Activated T-cell treated with anti-CD3 and anti-CD28 coated beads for 24 hours (primary cell): ENCODE measurements around the gene GRAMD4.
"Not testable (repeated sequence)": the region's sequence is repeated elsewhere in the genome, so short reads cannot be mapped to it uniquely, and the experiment has no call there.

Experiments used
- DNase-seq: peaks from one replicate; pipeline ENCODE4 v3.0.0-alpha.2; 2020; ENCODE audit warnings: low read depth

Gene GRAMD4

DNA sequence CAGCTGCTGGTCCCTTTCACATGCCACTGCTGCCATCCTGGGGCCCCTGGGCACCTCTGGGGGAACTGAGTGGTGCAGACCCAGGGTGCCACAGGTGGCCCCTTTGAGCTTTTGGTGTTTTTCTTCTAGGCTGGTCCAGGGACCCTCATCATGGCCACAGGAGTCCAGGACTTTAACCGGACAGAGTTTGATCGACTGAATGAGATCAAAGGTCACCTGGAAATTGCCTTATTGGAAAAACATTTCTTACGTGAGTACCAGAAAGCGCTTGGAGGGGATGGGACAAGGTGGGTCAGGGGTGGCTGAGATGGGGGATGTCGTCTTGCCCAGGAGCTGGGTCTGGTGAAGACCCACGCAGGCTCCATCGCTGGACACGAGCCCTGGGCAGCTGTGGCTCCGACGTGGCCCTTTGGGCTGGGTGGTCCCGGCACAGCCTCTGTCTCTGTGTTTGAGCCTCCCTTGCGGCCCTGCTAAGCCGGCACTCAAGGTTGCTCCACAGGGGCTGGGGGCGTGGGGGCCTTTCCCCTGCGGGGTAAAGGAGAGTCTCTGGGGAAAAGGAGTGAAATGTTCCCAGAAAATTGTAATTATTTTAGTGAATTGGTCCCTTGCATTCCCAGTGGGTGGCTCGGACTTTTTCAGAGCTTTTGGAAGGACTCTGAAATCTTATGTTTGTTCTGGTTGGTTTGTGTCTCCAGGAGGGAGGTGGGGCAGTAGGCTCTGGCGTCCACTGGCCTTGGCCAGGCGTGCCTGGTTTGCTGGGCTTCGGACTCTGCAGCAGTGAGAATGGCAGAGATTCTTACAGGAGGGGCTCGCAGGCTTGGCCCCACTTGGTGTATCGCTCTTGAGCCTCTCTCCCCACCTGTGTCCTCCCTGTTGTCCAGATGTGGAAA lies 17.8 kb downstream of the GRAMD4 start:
- no peak for DNase-seq

GRCh38 chr22:46638601-46639431 lies 18.6 kb downstream of the GRAMD4 start:
- no peak for DNase-seq

DNA sequence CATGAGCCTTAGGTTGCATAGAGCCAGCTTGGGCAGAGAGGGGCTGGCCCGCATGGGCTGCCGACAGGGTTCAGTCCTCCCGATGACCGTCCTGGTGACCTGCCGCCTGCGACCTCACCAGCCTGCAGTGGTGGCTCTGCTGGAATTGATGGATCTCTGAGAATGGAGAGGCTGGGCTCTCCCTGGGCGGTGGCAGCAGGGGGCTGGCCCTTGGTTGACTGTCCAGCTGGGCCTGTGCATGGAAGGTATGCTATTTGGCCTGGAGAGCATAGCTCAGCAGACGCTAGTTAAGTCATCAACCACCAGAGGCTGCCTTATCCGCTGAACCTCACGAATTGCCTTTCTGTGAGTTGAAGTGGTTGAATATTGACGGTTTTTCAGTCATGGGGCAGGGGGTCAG lies 19.7 kb downstream of the GRAMD4 start:
- no peak for DNase-seq

GRCh38 chr22:46640293-46641055 lies 20.3 kb downstream of the GRAMD4 start:
- DNase-seq: no peak

- DNase-seq: no peak
Observed at GRCh38 chr22:46641811-46642266, 21.7 kb downstream of the GRAMD4 start.

DNA sequence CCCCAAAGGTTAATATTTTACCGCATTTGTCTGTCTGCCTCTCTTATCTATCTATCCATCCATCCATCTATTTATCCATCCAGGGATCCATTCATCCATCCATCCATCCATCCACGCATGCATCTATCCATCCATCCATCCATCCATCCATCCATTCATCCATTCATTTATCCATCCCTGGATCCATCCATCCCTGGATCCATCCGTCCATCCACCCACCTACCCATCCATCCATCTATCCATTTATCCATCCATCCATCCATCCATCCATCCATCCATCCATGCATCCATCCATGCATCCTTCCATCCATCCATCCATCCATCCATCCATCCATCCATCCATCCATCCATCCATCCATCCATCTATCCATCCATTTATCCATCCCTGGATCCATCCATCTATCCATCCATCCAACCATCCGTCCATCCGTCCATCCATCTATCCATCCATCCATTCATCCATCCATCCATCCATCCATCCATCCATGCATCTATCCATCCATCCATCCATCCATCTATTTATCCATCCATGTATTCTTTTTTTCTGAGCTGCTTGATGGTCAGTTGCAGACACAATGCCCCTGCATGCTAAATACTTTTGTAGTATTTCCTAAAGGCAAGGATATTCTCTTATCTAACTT lies 22.8 kb downstream of the GRAMD4 start:
- not testable (repeated sequence) for DNase-seq

- DNase-seq: no peak
Observed at GRCh38 chr22:46646531-46647215, 26.5 kb downstream of the GRAMD4 start.

- DNase-seq: not testable (repeated sequence)
Observed at GRCh38 chr22:46648225-46648820, 28.1 kb downstream of the GRAMD4 start.

GRCh38 chr22:46649141-46650077 lies 29.2 kb downstream of the GRAMD4 start:
- DNase-seq: no peak

DNA sequence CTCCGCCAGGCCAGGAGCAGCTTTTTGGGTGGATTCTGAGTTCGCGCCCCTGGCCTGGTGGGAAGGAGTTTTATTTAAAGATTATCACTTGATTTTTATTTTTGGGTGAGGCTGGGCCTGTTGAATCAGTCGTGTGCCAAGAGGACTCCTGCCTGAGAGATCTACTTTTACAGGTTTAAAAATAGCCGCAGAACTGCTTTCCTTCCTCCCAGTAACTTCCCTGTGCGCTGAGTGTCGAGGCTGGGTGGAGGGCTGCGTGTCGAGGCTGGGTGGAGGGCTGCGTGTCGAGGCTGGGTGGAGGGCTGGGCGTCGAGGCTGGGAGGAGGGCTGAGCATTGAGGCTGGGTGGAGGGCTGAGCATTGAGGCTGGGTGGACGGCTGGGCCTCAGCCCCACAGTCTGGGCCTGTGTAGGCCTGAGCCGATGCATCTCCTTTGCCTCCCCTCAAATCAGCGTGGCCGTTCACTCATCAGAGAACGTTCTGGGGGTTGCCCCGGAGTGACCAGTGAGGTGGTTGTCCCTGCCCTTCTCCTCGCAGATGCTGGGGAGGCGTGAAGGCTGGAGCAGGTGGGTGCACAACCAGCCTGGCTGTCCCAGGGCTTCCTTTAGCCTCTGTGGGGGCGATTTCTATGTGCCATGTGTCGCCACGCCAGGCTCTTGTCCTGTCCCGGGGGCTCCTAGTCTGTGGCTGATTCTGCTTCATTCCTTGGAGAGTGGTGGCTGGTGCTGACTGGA lies 30.1 kb downstream of the GRAMD4 start:
- DNase-seq: no peak

DNA sequence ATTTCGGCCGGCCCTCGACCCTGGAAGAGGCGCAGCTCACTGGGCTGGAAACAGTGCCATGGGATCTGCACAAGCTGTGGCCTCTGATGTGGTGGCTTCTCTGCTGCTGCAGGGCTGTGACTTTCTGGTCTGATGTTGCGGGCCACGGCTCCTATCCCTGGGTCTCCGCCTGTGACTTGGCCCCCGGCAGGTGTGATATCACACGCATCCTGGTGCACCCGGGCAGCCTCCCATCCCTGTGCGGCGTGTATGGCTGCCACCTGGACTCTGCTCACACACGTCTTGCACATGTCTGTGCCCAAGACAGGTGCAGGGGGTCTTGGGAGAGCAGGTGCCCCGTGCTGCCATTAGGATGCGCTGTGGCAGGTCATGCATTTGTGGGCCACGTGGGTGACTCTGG lies 31.1 kb downstream of the GRAMD4 start:
- no peak for DNase-seq

GRCh38 chr22:46652081-46652846 lies 32.1 kb downstream of the GRAMD4 start:
- no peak for DNase-seq

GRCh38 chr22:46652847-46653331 lies 32.7 kb downstream of the GRAMD4 start:
- no peak for DNase-seq

GRCh38 chr22:46653596-46653995 lies 33.4 kb downstream of the GRAMD4 start:
- DNase-seq: no peak

- no peak for DNase-seq
Observed at GRCh38 chr22:46654426-46654825, 34.2 kb downstream of the GRAMD4 start.

GRCh38 chr22:46654927-46655595 lies 34.9 kb downstream of the GRAMD4 start:
- DNase-seq: no peak

GRCh38 chr22:46655861-46656608 lies 35.8 kb downstream of the GRAMD4 start:
- DNase-seq: no peak
